Gastroesophageal sphincter (tissue), 3 donors: ENCODE results near the gene REN.

Experiments used
- POLR2A ChIP-seq, 2 donors: fragments of 450-650 bp; IDR thresholded peaks; one replicate each; pipeline ENCODE4 v1.6.1; 2017; ENCODE audit warnings: antibody characterized with exemption in 2 of 2, mild to moderate bottlenecking in 2 of 2, moderate library complexity in 1 of 2
- POLR2AphosphoS5 ChIP-seq: sonication (generic); formaldehyde crosslinking; IDR thresholded peaks from one replicate; pipeline ENCODE4 v1.6.1; 2017; ENCODE audit warnings: antibody characterized with exemption
- TF ChIP-seq, protein P1 (sequence below), 4 experiments: fragments of 200-600 bp in 2 of 4; fragments of 450-650 bp in 2 of 4; sonication (generic) in 1 of 4; IDR thresholded peaks; one replicate each; pipeline ENCODE4 v1.5.1; 2017 to 2019; ENCODE audit warnings: antibody characterized with exemption in 4 of 4, mild to moderate bottlenecking in 2 of 4, moderate library complexity in 2 of 4

DNA sequence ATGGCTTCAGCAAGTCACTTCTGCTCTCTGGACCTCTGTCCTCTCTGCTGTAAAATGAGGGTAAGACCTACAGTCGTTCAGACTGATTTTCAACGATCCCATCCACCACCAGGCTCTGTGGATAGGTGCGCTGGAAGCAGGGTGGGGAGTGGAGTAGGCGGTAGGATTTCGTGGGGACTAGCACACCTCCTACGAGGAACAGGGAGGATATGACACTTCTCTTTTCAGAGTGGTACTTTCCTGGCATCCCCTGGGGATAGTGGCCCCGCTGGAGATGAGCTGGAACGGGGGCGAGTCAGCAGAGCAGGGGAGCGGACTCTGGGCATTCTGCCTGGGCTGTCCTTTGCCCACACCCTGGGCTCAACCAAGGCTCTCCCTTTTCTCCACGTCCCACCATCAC lies 32.0 kb downstream of the REN start:
- TF ChIP-seq, protein P1, sequence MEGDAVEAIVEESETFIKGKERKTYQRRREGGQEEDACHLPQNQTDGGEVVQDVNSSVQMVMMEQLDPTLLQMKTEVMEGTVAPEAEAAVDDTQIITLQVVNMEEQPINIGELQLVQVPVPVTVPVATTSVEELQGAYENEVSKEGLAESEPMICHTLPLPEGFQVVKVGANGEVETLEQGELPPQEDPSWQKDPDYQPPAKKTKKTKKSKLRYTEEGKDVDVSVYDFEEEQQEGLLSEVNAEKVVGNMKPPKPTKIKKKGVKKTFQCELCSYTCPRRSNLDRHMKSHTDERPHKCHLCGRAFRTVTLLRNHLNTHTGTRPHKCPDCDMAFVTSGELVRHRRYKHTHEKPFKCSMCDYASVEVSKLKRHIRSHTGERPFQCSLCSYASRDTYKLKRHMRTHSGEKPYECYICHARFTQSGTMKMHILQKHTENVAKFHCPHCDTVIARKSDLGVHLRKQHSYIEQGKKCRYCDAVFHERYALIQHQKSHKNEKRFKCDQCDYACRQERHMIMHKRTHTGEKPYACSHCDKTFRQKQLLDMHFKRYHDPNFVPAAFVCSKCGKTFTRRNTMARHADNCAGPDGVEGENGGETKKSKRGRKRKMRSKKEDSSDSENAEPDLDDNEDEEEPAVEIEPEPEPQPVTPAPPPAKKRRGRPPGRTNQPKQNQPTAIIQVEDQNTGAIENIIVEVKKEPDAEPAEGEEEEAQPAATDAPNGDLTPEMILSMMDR (IDR thresholded peaks at IDR 0.05), result no peak
- no peak for TF ChIP-seq POLR2A (IDR thresholded peaks at IDR 0.05)
- no peak for TF ChIP-seq POLR2AphosphoS5
